Measurements from ENCODE around the gene ARID5B. TPM values are rescaled to one million over a fixed set of nuclear protein-coding genes. Genes with fewer than 3 reads are reported as not detected.

Gene ARID5B
- total RNA-seq, 1 experiment from 2014 or later, result 15.7 TPM

- peak; percentile 52 for DNase-seq (ENCODE audit: low spot score)
These were observed 194.0 kb downstream of the ARID5B start for GRCh38 chr10:62095181-62096122.

- DNase-seq (ENCODE audit: low spot score), result no peak
These were observed 194.9 kb downstream of the ARID5B start for GRCh38 chr10:62096256-62096933.

GRCh38 chr10:62098278-62099121 lies 197.0 kb downstream of the ARID5B start:
- DNase-seq (ENCODE audit: low spot score), result no peak

DNA sequence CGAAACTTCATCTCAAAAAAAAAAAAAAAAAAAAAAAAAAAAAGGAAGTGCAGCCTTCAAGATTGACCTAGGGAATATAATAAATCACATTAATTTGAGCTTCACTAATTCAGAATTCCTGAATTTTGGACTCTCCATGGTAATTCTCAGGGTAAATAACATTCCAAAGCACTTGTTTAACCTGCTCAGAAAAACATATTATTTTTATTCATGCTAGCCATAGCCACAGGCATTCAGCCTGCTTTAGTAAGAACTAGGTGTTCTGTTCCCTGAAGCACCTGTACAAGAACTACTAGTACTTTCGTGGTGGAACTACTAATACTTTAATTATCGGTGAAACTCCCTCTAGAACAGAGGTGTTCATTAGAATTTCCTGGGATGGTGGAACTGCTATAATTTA lies 197.8 kb downstream of the ARID5B start:
- DNase-seq (ENCODE audit: low spot score), result no peak

- DNase-seq (ENCODE audit: low spot score), result no peak
These were observed 202.4 kb downstream of the ARID5B start for GRCh38 chr10:62103857-62104256.

GRCh38 chr10:62106929-62107519 lies 205.5 kb downstream of the ARID5B start:
- no peak for DNase-seq (ENCODE audit: low spot score)

DNA sequence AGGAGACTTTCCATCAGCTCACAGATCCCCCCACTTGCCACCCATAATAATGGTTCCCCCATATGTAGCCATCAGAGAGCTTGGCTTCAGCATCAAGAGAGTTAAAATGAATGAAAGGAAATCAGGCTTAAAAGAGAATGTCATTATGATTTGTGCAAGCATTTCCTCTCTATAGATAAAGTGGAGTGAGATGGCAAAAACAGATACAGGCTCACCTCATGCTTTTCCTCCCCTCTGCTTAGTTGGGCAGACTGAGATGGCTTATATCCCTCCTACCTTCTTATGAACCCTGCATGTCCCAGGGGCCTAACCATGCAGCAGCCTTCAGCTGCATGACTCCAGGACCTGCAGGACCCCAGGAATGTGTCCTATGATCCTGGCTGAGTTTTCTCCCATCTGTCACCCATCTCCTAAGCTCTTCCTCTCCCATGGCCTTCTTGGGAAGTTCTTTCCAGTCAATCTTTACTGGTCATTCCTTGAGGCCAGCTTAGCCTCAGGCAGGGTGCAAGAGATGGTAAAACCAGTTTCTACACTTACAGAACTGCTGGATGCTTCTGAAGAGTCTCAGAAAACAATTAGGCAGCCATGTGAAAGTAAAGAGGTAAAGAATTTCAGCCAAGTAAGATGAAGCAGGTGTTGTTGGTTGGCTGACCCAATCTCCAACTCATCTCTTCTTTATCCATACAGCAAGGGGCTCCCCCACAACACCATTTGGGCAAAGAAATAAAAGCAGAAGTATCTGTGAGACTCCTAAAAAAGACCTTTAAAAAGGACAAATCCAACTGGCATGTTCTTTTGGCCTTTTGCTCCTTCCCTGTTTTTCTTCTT lies 207.5 kb downstream of the ARID5B start:
- DNase-seq (ENCODE audit: low spot score), result no peak

GRCh38 chr10:62109587-62110293 lies 208.2 kb downstream of the ARID5B start:
- DNase-seq (ENCODE audit: low spot score), result no peak

DNA sequence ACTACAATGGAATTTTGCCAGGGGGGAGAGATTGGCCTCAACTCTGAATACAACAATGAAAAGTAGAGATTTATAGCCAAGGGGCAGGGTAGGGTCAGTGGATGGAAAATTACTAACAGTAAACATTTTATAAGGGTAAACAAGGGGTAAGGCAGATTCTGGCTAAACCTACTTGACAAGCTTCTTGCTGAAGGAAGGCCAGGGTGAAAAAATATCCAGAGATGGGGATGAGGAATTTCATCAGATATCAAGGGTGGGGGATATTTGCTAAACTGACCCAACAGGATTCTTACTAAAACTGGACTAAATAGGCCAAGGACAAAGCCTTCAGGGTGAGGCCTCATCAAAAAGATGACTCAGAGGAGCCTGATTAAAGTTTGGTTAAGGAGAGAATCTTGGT lies 210.8 kb downstream of the ARID5B start:
- DNase-seq (ENCODE audit: low spot score), result no peak

- no peak for DNase-seq (ENCODE audit: low spot score)
These were observed 211.5 kb downstream of the ARID5B start for GRCh38 chr10:62112963-62113362.

GRCh38 chr10:62113680-62114079 lies 212.2 kb downstream of the ARID5B start:
- DNase-seq (ENCODE audit: low spot score), result no peak

DNA sequence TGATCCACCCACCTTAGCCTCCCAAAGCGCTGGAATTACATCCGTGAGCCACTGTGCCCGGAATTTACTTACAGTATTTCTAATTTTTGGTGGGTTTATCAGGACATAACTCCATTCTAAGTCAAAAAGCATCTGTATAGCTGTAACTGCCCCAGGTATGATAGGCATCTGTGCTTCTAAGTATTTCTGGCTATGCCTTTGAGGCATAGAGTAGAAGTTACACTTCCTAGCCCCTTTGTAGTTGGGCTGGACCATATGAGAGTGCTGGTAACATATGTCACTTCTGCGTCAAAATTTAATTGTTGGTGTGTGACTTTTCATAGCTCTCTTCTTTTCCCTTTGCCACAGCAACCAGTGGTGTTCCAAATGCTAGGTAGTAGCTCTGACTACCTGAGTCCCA lies 213.8 kb downstream of the ARID5B start:
- no peak for DNase-seq (ENCODE audit: low spot score)

- DNase-seq (ENCODE audit: low spot score), result no peak
These were observed 214.3 kb downstream of the ARID5B start for GRCh38 chr10:62115842-62116241.

DNA sequence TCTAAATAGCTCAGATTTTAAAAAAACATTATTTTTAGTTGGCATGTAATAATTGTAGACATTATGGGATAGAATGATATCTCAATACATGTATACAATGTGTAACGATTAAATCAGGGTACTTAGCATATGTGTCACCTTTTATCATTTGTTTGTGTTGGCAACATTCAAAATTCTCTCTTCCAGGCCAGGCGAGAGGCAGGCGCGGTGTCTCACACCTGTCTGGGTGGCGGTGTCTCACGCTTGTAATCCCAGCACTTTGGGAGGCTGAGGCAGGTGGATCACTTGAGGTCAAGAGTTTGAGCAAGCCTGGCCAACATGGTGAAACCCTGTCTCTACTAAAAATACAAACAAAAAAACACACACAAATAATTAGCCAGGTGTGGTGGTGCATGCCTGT lies 215.4 kb downstream of the ARID5B start:
- no peak for DNase-seq (ENCODE audit: low spot score)

DNA sequence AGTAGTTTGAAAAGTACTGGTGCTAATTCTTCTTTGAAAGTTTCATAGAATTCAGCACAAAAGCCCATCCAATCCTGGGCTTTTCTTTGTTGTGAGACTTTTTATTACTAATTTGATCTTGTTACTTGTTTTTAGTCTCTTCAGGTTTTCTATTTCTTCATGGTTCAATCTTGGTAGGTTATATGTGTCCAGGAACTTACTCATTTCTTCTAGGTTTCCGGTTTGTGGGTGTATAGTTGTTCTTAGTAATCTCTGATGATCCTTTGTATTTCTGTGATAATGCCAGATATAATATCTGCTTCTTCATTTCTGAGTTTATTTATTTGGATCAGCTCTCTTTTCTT lies 219.7 kb downstream of the ARID5B start:
- no peak for DNase-seq (ENCODE audit: low spot score)

GRCh38 chr10:62127975-62128374 lies 226.5 kb downstream of the ARID5B start:
- DNase-seq (ENCODE audit: low spot score), result no peak

DNA sequence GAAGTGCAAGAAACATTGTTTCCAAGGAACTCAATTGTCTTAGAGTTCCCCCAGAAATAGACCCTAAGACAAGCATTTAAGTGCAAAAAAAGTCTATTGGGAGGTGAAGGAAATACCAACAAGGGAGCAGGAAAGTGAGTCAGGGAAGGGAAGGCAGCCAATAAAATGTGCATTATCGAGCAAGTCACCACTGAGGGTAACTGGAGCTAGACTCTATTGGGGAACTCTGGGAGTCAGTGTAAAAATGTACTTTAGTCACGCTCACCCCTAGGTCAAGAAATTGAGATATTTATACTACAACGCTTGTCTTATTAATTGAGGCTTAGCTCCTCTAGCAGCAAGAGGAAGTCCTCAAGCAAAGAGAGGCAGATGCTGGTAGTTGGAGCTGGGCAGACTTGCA lies 229.4 kb downstream of the ARID5B start:
- DNase-seq (ENCODE audit: low spot score), result no peak

DNA sequence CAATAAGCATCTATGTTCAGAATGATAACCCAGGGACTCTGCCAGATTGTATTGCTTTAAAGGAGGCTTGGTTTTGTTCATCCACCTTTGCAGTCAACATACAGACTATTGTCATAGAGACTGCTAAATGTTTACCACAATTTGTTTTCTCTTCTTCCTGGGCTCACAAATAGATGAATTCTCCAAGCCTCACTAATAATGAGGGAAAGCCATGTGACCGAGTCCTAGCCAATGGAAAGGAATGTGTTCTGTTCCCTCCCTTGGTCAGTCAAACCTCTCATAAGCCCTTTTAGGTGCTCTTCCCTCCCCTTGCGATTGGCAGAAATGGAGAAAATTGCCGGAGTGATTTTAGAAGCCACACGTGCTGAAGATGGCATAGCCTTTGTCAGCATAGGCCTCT lies 230.2 kb downstream of the ARID5B start:
- no peak for DNase-seq (ENCODE audit: low spot score)

DNA sequence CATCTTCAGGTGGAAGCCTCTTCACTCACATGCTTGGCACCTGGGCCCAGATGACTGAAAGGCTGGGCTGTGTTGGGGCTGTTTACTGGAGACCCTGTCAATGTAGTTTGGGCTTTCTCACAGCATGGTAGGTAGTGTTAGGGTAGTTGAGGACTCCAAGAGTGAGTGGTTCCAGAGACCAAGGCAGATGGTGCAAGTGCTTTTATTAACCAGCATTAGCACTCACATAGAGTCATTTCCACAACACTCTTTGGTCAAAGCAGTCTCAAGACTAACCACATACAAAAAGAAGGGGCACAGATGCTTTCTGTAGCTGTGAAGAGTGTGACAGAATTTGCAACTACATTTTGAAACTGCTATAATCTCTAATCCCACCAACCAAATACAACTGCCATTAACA lies 232.1 kb downstream of the ARID5B start:
- DNase-seq (ENCODE audit: low spot score), result no peak

GRCh38 chr10:62136931-62137330 lies 235.4 kb downstream of the ARID5B start:
- DNase-seq (ENCODE audit: low spot score), result no peak

All from H4 (cell line).